Activated CD8-positive, alpha-beta T cell treated with anti-CD3 and anti-CD28 coated beads, Interleukin-2, amount 10 ng/mL, durations not matched to agents 7 days and 5 days (primary cell): ENCODE data around the gene WNK1. TPM values are rescaled to one million over a fixed set of nuclear protein-coding genes. Genes with fewer than 3 reads are reported as not detected.

ENCODE experiments used
- ATAC-seq: fragments of 150-1000 bp; cut with Tn5 transposase; one replicate; pipeline ENCODE4 v1.10.0; 2021; ENCODE audit warnings: moderate library complexity
- CTCF ChIA-PET: fragments of 350-600 bp; sonication (Branson Sonifier 250); formaldehyde crosslinking; loops from one replicate; lab custom pipeline; 2021; ENCODE audit warnings: antibody characterized with exemption; lab: Charles Lee
- POLR2A ChIA-PET: fragments of 350-600 bp; sonication (Branson Sonifier 250); formaldehyde crosslinking; loops from one replicate; lab custom pipeline; 2021; ENCODE audit warnings: antibody characterized with exemption; lab: Charles Lee
- DNase-seq: peaks from one replicate; pipeline ENCODE4 v3.0.0-alpha.2; 2020
- H3K27ac Mint-ChIP-seq: one replicate; pipeline ENCODE4 v1.8.0; 2021; ENCODE audit warnings: mild to moderate bottlenecking, mixed read lengths
- H3K27me3 Mint-ChIP-seq: one replicate; pipeline ENCODE4 v1.8.0; 2021; ENCODE audit warnings: low read depth, mixed read lengths
- H3K36me3 Mint-ChIP-seq: one replicate; pipeline ENCODE4 v1.8.0; 2021; ENCODE audit warnings: low read depth, mixed read lengths
- H3K4me1 Mint-ChIP-seq: one replicate; pipeline ENCODE4 v1.8.0; 2021; ENCODE audit warnings: low read depth, mixed read lengths
- H3K4me3 Mint-ChIP-seq: one replicate; pipeline ENCODE4 v1.8.0; 2021; ENCODE audit warnings: mild to moderate bottlenecking, mixed read lengths
- H3K9me3 Mint-ChIP-seq: one replicate; pipeline ENCODE4 v1.8.0; 2022; ENCODE audit warnings: mixed read lengths; ENCODE audit not compliant: insufficient read depth
- total RNA-seq, 2 experiments: library from RNA; stranded (reverse); gene quantifications; one replicate each; pipeline ENCODE4 v1.2.3, GENCODE V29; 2021

WNK1 gene
- total RNA-seq, 2 experiments from 2014 or later: 203 to 204 TPM

GRCh38 chr12:946212-946611, 193.8 kb downstream of the WNK1 start:
- POLR2A ChIA-PET: no interaction called here
- Mint-ChIP-seq H3K27ac (peak overlapping the region; percentile 37), H3K36me3 (peaks cover 42% of the 10 kb centered on the region), H3K9me3 (no peaks in the 10 kb centered on the region), H3K4me3 (no peak overlapping the region), H3K27me3 (peaks cover under 1% of the 10 kb centered on the region), H3K4me1 (peaks cover 55% of the 10 kb centered on the region)
- CTCF ChIA-PET: interaction anchor here (1.0 to 1.2 kb wide), 3 partner anchors 147 to 336 kb away, joined by 3 to 6 read pairs (median 3); no protein-coding TSS in a partner anchor
- no peak for ATAC-seq
- DNase-seq: no peak

GRCh38 chr12:946631-947030, 194.3 kb downstream of the WNK1 start:
- POLR2A ChIA-PET: no interaction called here
- Mint-ChIP-seq H3K27ac (peak overlapping the region; percentile 21), H3K9me3 (no peaks in the 10 kb centered on the region), H3K27me3 (peaks cover 4% of the 10 kb centered on the region), H3K4me1 (peaks cover 55% of the 10 kb centered on the region), H3K36me3 (peaks cover 42% of the 10 kb centered on the region), H3K4me3 (no peak overlapping the region)
- ATAC-seq (no peak), DNase-seq (no peak)
- CTCF ChIA-PET: interaction anchor here (1.0 to 1.2 kb wide), 3 partner anchors 147 to 337 kb away, joined by 3 to 6 read pairs (median 3); no protein-coding TSS in a partner anchor

- Mint-ChIP-seq H3K4me1 (peaks cover 50% of the 10 kb centered on the region), H3K9me3 (no peaks in the 10 kb centered on the region), H3K36me3 (peaks cover 33% of the 10 kb centered on the region), H3K4me3 (peak overlapping the region; percentile 91), H3K27ac (peak overlapping the region; percentile 54), H3K27me3 (peaks cover 4% of the 10 kb centered on the region)
- no peak for DNase-seq
- ChIA-PET POLR2A (interaction anchor here (0.7 to 1.2 kb wide), 2 partner anchors 33 to 559 kb away, joined by 3 to 4 read pairs; partner anchors contain the start of gene KDM5A), CTCF (interaction anchor here (0.7 to 1.9 kb wide), 6 partner anchors 43 to 379 kb away, joined by 3 to 17 read pairs (median 9); partner anchors contain the start of gene WNK1)
- no peak for ATAC-seq
Measured at GRCh38 chr12:948238-948637, 195.9 kb downstream of the WNK1 start.

GRCh38 chr12:949453-950191, 197.2 kb downstream of the WNK1 start, which contains the start of gene RAD52:
TSS of gene RAD52 (minus strand) at chr12:949694. CDS start at chr12:933058, 16,636 bp downstream.
- ChIA-PET POLR2A (interaction anchor here (1.1 to 1.2 kb wide), 3 partner anchors 35 to 172 kb away, joined by 4 to 5 read pairs (median 4); partner anchors contain the start of gene ERC1), CTCF (interaction anchor here (0.6 to 2.2 kb wide), 41 partner anchors 10 to 653 kb away, joined by 3 to 17 read pairs (median 4); partner anchors contain the start of genes CCDC77, ERC1 and WNK1)
- Mint-ChIP-seq H3K27me3 (peaks cover 4% of the 10 kb centered on the region), H3K9me3 (no peaks in the 10 kb centered on the region), H3K4me3 (peak within 1 kb of the TSS; percentile 91), H3K36me3 (peaks cover 22% of the 10 kb centered on the region), H3K4me1 (peaks cover 39% of the 10 kb centered on the region), H3K27ac (peak within 1 kb of the TSS; percentile 81)
- DNase-seq (peak; percentile 98), ATAC-seq (peak; percentile 89)

- no peak overlapping the region for H3K27ac Mint-ChIP-seq
- peaks cover 4% of the 10 kb centered on the region for H3K27me3 Mint-ChIP-seq
- H3K4me1 Mint-ChIP-seq: peaks cover 31% of the 10 kb centered on the region
- ChIA-PET POLR2A (no interaction called here), CTCF (interaction anchor here (0.6 to 1.4 kb wide), 4 partner anchors 39 to 632 kb away, joined by 4 to 7 read pairs (median 5); no protein-coding TSS in a partner anchor)
- H3K36me3 Mint-ChIP-seq: peaks cover 15% of the 10 kb centered on the region
- ATAC-seq: no peak
- H3K4me3 Mint-ChIP-seq: no peak overlapping the region
- no peaks in the 10 kb centered on the region for H3K9me3 Mint-ChIP-seq
- DNase-seq: no peak
Measured at GRCh38 chr12:951176-951575, 198.8 kb downstream of the WNK1 start.

- Mint-ChIP-seq H3K36me3 (peaks cover 4% of the 10 kb centered on the region), H3K9me3 (no peaks in the 10 kb centered on the region), H3K27ac (no peak overlapping the region), H3K27me3 (peaks cover 4% of the 10 kb centered on the region), H3K4me3 (no peak overlapping the region), H3K4me1 (peaks cover 12% of the 10 kb centered on the region)
- ATAC-seq (no peak), DNase-seq (no peak)
- POLR2A ChIA-PET: no interaction called here
- CTCF ChIA-PET: interaction anchor here (0.5 to 1.4 kb wide), 3 partner anchors 41 to 339 kb away, joined by 3 to 4 read pairs (median 3); no protein-coding TSS in a partner anchor
Measured at GRCh38 chr12:953776-954175, 201.4 kb downstream of the WNK1 start.

GRCh38 chr12:954741-955140, 202.4 kb downstream of the WNK1 start:
- H3K27me3 Mint-ChIP-seq: peaks cover 4% of the 10 kb centered on the region
- CTCF ChIA-PET: no interaction called here
- POLR2A ChIA-PET: no interaction called here
- H3K9me3 Mint-ChIP-seq: no peaks in the 10 kb centered on the region
- H3K4me1 Mint-ChIP-seq: peaks cover 7% of the 10 kb centered on the region
- no peak overlapping the region for H3K27ac Mint-ChIP-seq
- ATAC-seq: no peak
- H3K4me3 Mint-ChIP-seq: no peak overlapping the region
- no peaks in the 10 kb centered on the region for H3K36me3 Mint-ChIP-seq
- DNase-seq: no peak

GRCh38 chr12:955939-956338, 203.6 kb downstream of the WNK1 start:
- DNase-seq (no peak), ATAC-seq (no peak)
- Mint-ChIP-seq H3K4me3 (no peak overlapping the region), H3K27me3 (peaks cover 4% of the 10 kb centered on the region), H3K9me3 (no peaks in the 10 kb centered on the region), H3K4me1 (no peaks in the 10 kb centered on the region), H3K27ac (no peak overlapping the region), H3K36me3 (no peaks in the 10 kb centered on the region)
- CTCF ChIA-PET: no interaction called here
- POLR2A ChIA-PET: no interaction called here

GRCh38 chr12:958588-959123, 206.3 kb downstream of the WNK1 start:
- ChIA-PET POLR2A (no interaction called here), CTCF (interaction anchor here (0.7 kb wide), 1 partner anchor 624 kb away, joined by 3 read pairs; no protein-coding TSS in a partner anchor)
- Mint-ChIP-seq H3K27me3 (no peaks in the 10 kb centered on the region), H3K4me1 (peaks cover 9% of the 10 kb centered on the region), H3K4me3 (no peak overlapping the region), H3K9me3 (no peaks in the 10 kb centered on the region), H3K36me3 (no peaks in the 10 kb centered on the region), H3K27ac (no peak overlapping the region)
- ATAC-seq (no peak), DNase-seq (no peak)

Other genes with a start within 250 kb of the WNK1 start
- gene NINJ2, start 89.1 kb upstream of the WNK1 start, total RNA-seq: 10 to 100 TPM in 1 of 2 experiments, 1 to 10 TPM in 1; 8.0 to 10.6 TPM
- gene RAD52, start 197.1 kb downstream of the WNK1 start, total RNA-seq: 10 to 100 TPM; 19.3 to 20.9 TPM
- gene ERC1, start 238.6 kb downstream of the WNK1 start, total RNA-seq: 10 to 100 TPM; 25.2 to 32.9 TPM